Gastroesophageal sphincter (tissue), 3 donors: Measurements from ENCODE around the gene ENOSF1.

Experiments used
- POLR2A ChIP-seq, 2 donors: fragments of 450-650 bp; IDR thresholded peaks; one replicate each; pipeline ENCODE4 v1.6.1; 2017; ENCODE audit warnings: antibody characterized with exemption in 2 of 2, mild to moderate bottlenecking in 2 of 2, moderate library complexity in 1 of 2
- TF ChIP-seq, protein P1 (sequence below), 4 experiments: fragments of 200-600 bp in 2 of 4; fragments of 450-650 bp in 2 of 4; sonication (generic) in 1 of 4; IDR thresholded peaks; one replicate each; pipeline ENCODE4 v1.5.1; 2017 to 2019; ENCODE audit warnings: antibody characterized with exemption in 4 of 4, mild to moderate bottlenecking in 2 of 4, moderate library complexity in 2 of 4

DNA sequence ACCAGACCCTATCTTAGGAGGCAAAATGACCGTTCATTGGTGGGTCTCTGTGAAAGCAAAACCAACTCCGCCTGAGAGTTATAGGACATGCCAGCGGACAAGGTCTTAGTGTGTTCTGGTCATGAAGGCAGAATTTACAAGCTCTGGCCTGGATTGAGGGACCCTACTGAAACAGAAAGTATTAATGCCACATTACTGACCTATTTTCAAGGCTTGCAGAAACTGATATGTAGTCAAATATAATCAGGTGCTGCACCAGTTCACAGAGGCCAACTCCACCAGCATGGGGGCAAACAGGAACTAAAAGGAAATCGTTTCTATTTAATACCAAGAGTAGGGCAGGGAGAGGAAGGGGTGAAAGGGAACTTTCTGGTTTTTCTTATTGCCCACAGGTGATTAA lies 35.3 kb downstream of the ENOSF1 start:
- TF ChIP-seq, protein P1, sequence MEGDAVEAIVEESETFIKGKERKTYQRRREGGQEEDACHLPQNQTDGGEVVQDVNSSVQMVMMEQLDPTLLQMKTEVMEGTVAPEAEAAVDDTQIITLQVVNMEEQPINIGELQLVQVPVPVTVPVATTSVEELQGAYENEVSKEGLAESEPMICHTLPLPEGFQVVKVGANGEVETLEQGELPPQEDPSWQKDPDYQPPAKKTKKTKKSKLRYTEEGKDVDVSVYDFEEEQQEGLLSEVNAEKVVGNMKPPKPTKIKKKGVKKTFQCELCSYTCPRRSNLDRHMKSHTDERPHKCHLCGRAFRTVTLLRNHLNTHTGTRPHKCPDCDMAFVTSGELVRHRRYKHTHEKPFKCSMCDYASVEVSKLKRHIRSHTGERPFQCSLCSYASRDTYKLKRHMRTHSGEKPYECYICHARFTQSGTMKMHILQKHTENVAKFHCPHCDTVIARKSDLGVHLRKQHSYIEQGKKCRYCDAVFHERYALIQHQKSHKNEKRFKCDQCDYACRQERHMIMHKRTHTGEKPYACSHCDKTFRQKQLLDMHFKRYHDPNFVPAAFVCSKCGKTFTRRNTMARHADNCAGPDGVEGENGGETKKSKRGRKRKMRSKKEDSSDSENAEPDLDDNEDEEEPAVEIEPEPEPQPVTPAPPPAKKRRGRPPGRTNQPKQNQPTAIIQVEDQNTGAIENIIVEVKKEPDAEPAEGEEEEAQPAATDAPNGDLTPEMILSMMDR (IDR thresholded peaks at IDR 0.05), result no peak
- no peak for TF ChIP-seq POLR2A (IDR thresholded peaks at IDR 0.05)
